ENCODE measurements around the gene ABCD4. TPM values are rescaled to one million over a fixed set of nuclear protein-coding genes. Genes with fewer than 3 reads are reported as not detected.
"Not testable (repeated sequence)": the region's sequence is repeated elsewhere in the genome, so short reads cannot be mapped to it uniquely, and the experiment has no call there.

The ABCD4 gene
- total and polyA plus RNA-seq, 2 experiments from 2014 or later, result 24.1 to 26.3 TPM

DNA sequence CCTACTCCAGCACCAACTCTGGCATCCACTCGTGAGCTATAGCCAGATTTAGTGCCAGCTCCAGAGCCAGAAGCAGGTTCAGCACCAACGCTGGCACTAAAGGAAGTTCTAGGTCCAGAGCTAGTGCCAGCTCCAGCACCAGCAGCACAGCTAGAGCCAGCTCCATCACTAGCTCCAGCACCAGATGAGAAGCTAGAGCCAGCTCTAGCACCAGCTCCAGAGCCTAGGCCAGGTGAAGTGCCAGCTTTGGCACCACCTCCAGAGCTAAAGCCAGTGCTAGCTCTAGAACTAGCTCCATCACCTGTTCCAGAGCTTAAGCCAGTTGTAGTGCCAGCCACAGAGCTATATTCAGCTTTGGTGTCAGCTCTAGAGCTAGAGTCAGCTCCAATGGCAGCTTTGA lies 24.7 kb downstream of the ABCD4 start:
- no peaks in the 10 kb centered on the region for H3K79me2 ChIP-seq (ENCODE audit: insufficient read depth)
- 73 to 81% methylated on average over 2 of the region's 2 CpGs for WGBS, 2 experiments (ENCODE audit: low coverage in 1 of 2, low lambda C conversion rate in 2 of 2, missing lambda C conversion rate in 2 of 2)
- DNase-seq, result no peak
- no peak overlapping the region for H3K27ac ChIP-seq
- no peaks in the 10 kb centered on the region for H3K9me3 ChIP-seq (ENCODE audit: low read depth)
- in situ Hi-C loops (cut with MboI), result no loop called here
- peaks cover 11% of the 10 kb centered on the region; the same call in 1 of the 2 replicates for H3F3A ChIP-seq (ENCODE audit: insufficient read depth)
- TF ChIP-seq EZH2 (IDR thresholded peaks at IDR 0.05; ENCODE audit: insufficient read depth, poor library complexity, severe bottlenecking) (no peak), EZH2phosphoT487 (IDR thresholded peaks at IDR 0.05; ENCODE audit: insufficient read depth, low read depth) (no peak)
- H3K4me3 ChIP-seq, result no peak overlapping the region
- no peak overlapping the region for H3K9ac ChIP-seq
- H3K4me1 ChIP-seq (ENCODE audit: insufficient read depth), result peaks cover 10% of the 10 kb centered on the region
- no peak overlapping the region for H3K4me2 ChIP-seq (ENCODE audit: unreplicated experiment)
- no peaks in the 10 kb centered on the region for H3K36me3 ChIP-seq (ENCODE audit: low read depth)
- H2AFZ ChIP-seq, result no peak overlapping the region
- no peaks in the 10 kb centered on the region for H3K27me3 ChIP-seq (replicated peaks; ENCODE audit: insufficient read depth)
- H3K9me2 ChIP-seq (ENCODE audit: insufficient read depth), result no peaks in the 10 kb centered on the region
- no peaks in the 10 kb centered on the region for H4K20me1 ChIP-seq (ENCODE audit: insufficient read depth)

DNA sequence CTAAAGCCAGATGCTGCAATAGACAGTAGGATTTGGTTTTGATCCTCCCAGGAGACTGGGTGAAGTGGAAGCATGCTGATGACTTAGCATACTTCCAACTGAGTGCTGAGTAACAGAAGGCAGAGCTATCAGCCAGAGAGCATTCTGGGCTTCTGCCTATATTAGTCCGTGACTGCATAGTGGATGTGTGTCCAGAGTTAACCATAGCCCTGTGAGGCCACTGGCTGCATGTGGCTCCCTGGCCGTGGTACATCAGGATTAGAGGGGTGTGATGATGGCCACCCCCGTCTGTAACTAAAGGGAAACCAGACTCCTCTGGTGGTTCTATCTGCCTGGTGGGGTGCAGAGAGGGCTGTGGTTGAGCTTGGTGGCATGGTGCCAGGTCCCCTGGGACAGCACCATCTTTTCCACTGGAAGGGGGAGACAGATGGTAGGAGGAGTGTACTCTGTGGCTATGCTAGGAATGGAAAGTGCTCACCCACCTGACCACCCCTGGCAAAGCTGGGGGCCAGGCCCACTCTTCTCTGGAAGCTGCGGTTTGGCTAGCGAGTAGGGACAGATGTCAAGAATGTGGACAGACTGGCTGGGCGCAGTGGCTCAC lies 27.4 kb downstream of the ABCD4 start:
- DNase-seq, result peak; percentile 97
- peak overlapping the region; percentile 54 for H3K27ac ChIP-seq
- H4K20me1 ChIP-seq (ENCODE audit: insufficient read depth), result no peaks in the 10 kb centered on the region
- H3K4me2 ChIP-seq (ENCODE audit: unreplicated experiment), result peak overlapping the region; percentile 10
- H3K4me1 ChIP-seq (ENCODE audit: insufficient read depth), result peaks cover 14% of the 10 kb centered on the region
- H3K36me3 ChIP-seq (ENCODE audit: low read depth), result no peaks in the 10 kb centered on the region
- no peaks in the 10 kb centered on the region for H3K27me3 ChIP-seq (replicated peaks; ENCODE audit: insufficient read depth)
- in situ Hi-C loops (cut with MboI), result no loop called here
- H3K79me2 ChIP-seq (ENCODE audit: insufficient read depth), result no peaks in the 10 kb centered on the region
- peaks cover 11% of the 10 kb centered on the region; the same call in 1 of the 2 replicates for H3F3A ChIP-seq (ENCODE audit: insufficient read depth)
- H3K9me3 ChIP-seq (ENCODE audit: low read depth), result no peaks in the 10 kb centered on the region
- H3K4me3 ChIP-seq, result no peak overlapping the region
- 46 to 49% methylated on average over 6 of the region's 6 CpGs for WGBS, 2 experiments (ENCODE audit: low coverage in 1 of 2, low lambda C conversion rate in 2 of 2, missing lambda C conversion rate in 2 of 2)
- H2AFZ ChIP-seq, result 0 out of 2 replicates have a peak overlapping the region, but pooled peaks have one; percentile 30
- no peak overlapping the region for H3K9ac ChIP-seq
- TF ChIP-seq EZH2phosphoT487 (IDR thresholded peaks at IDR 0.05; ENCODE audit: insufficient read depth, low read depth), result no peak
- TF ChIP-seq EZH2 (IDR thresholded peaks at IDR 0.05; ENCODE audit: insufficient read depth, poor library complexity, severe bottlenecking), result no peak
- no peaks in the 10 kb centered on the region for H3K9me2 ChIP-seq (ENCODE audit: insufficient read depth)

DNA sequence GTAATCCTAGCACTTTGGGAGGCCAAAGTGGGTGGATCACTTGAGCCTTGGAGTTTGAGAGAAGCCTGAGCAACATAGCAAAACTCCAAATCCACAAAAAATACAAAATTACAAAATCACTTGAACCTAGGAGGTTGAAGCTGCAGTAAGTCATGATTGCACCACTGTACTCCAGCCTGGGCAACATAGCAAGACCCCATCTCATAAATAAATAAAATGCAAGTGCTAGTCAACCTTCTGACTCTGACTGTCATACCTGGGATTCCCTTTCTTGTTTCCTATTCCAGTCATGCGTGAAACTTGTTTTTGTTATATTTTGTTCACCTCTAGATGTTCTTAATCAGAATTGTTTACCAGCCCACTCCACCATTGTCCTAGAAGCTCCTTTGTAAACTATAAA lies 31.4 kb downstream of the ABCD4 start:
- Histone ChIP-seq H2AFZ (no peak overlapping the region), H3K79me2 (ENCODE audit: insufficient read depth) (no peaks in the 10 kb centered on the region), H3K9ac (no peak overlapping the region), H3K4me1 (ENCODE audit: insufficient read depth) (peaks cover 18% of the 10 kb centered on the region), H3K9me2 (ENCODE audit: insufficient read depth) (no peaks in the 10 kb centered on the region), H3K27me3 (replicated peaks; ENCODE audit: insufficient read depth) (no peaks in the 10 kb centered on the region), H3K27ac (no peak overlapping the region), H3K36me3 (ENCODE audit: low read depth) (no peaks in the 10 kb centered on the region), H3F3A (ENCODE audit: insufficient read depth) (peaks cover 11% of the 10 kb centered on the region; the same call in 1 of the 2 replicates), H3K4me2 (ENCODE audit: unreplicated experiment) (no peak overlapping the region), H3K4me3 (no peak overlapping the region), H3K9me3 (ENCODE audit: low read depth) (no peaks in the 10 kb centered on the region), H4K20me1 (ENCODE audit: insufficient read depth) (no peaks in the 10 kb centered on the region)
- 72 to 88% methylated on average over 1 of the region's 1 CpG for WGBS, 2 experiments (ENCODE audit: low coverage in 1 of 2, low lambda C conversion rate in 2 of 2, missing lambda C conversion rate in 2 of 2)
- DNase-seq, result no peak
- in situ Hi-C loops (cut with MboI), result no loop called here
- TF ChIP-seq EZH2phosphoT487 (IDR thresholded peaks at IDR 0.05; ENCODE audit: insufficient read depth, low read depth), result no peak
- TF ChIP-seq EZH2 (IDR thresholded peaks at IDR 0.05; ENCODE audit: insufficient read depth, poor library complexity, severe bottlenecking), result no peak

DNA sequence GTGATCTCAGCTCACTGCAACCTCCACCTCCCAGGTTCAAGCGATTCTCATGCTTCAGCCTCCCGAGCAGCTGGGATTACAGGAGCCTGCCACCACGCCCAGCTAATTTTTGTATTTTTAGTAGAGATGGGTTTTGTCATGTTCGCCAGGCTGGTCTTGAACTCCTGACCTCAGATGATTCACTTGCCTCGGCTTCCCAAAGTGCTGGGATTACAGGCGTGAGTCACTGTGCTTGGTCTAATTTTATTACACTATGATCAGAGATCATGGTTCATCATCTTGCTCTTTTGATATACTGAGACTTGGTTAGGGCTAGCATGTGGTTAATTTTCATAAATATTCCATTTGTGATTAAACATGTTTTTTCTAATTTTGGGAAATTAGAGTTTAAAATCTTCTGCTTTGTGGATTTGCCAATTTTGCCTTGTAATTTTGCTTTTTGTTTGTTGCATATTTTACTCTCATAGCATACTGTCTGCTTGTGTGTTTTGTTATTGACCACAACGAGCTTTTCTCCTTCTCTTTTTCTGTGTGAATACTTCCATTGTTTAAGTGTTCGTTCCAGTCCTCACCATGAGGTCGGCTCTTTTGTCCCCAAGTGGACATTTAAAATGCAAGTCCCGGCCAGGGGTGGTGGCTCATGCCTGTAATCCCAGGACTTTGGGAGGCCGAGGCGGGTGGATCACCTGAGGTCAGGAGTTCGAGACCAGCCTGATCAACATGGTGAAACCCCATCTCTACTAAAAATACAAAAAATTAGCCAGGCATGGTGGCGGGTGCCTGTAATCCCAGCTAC lies 32.2 kb downstream of the ABCD4 start:
- H3K36me3 ChIP-seq (ENCODE audit: low read depth); H3K4me3 ChIP-seq; H3K9ac ChIP-seq; H3K27me3 ChIP-seq (replicated peaks; ENCODE audit: insufficient read depth); H4K20me1 ChIP-seq (ENCODE audit: insufficient read depth); H3K9me2 ChIP-seq (ENCODE audit: insufficient read depth); H3K9me3 ChIP-seq (ENCODE audit: low read depth); H3F3A ChIP-seq (ENCODE audit: insufficient read depth); H3K79me2 ChIP-seq (ENCODE audit: insufficient read depth); H3K27ac ChIP-seq; in situ Hi-C loops (cut with MboI); H2AFZ ChIP-seq; H3K4me2 ChIP-seq (ENCODE audit: unreplicated experiment): not testable (repeated sequence)
- WGBS, 2 experiments (ENCODE audit: low coverage in 1 of 2, low lambda C conversion rate in 2 of 2, missing lambda C conversion rate in 2 of 2), result 55 to 57% methylated on average over 14 of the region's 14 CpGs
- peak; percentile 86 for DNase-seq
- peaks cover 16% of the 10 kb centered on the region for H3K4me1 ChIP-seq (ENCODE audit: insufficient read depth)

Measured in GM23248 (cell line).